ENCODE results near the gene ANKRD16.

ANKRD16 gene

DNA sequence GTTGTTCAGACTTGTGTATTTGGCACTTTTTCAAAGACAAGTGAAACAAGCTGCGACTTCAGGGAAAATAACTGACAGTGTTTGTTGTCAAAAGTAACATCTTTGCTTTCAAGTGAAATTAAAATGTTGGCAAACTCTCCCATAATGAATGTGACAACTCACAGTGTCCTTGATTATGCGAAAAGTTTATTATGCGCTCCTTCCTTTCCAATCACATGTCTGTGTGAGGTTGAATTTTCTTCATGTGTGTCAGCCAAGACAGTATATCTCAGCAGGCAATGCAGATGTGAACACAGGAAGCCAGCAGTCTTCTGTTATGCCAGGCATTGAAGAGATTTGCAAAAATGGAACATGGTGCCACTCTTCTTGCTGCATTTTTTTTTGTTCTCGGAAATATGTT lies 29.1 kb upstream of the ANKRD16 start:
- H3K4ac ChIP-seq (ENCODE audit: low read length): no peak overlapping the region
- H4K91ac ChIP-seq (ENCODE audit: low read depth, low read length, poor library complexity): no peak overlapping the region
- no peak overlapping the region for H3K4me3 ChIP-seq (ENCODE audit: low read length in 2 of 2)
- H3K27me3 ChIP-seq (ENCODE audit: control insufficient read depth in 3 of 3, insufficient read depth in 3 of 3, low read depth in 1 of 3, low read length in 3 of 3): peaks cover 0 to 2% (median 0%) of the 10 kb centered on the region in 3 experiments
- H2BK5ac ChIP-seq (ENCODE audit: low read length): no peak overlapping the region
- no peak overlapping the region for H3K18ac ChIP-seq (ENCODE audit: low read length)
- no peak overlapping the region for H2AFZ ChIP-seq (ENCODE audit: low read length)
- H3K4me1 ChIP-seq (ENCODE audit: control insufficient read depth in 2 of 2, insufficient read depth in 1 of 2, low read depth in 1 of 2, low read length in 2 of 2): no peaks in the 10 kb centered on the region
- H2BK120ac ChIP-seq (ENCODE audit: low read depth, low read length): no peak overlapping the region
- peaks cover 53 to 98% of the 10 kb centered on the region in 2 donors for H3K36me3 ChIP-seq (replicated peaks in 1 of 2; ENCODE audit: control insufficient read depth in 2 of 2, insufficient read depth in 2 of 2, low read length in 2 of 2)
- no peak overlapping the region for H3K14ac ChIP-seq (ENCODE audit: low read length)
- H3K9me3 ChIP-seq (replicated peaks in 1 of 2; ENCODE audit: control insufficient read depth in 2 of 2, insufficient read depth in 1 of 2, low read depth in 1 of 2, low read length in 2 of 2): no peaks in the 10 kb centered on the region
- H2BK12ac ChIP-seq (ENCODE audit: low read length): no peak overlapping the region
- no peak overlapping the region for H3K9ac ChIP-seq (ENCODE audit: low read depth, low read length, poor library complexity)
- H2BK15ac ChIP-seq (ENCODE audit: low read length): no peak overlapping the region
- no peak overlapping the region for H4K8ac ChIP-seq (ENCODE audit: low read depth, low read length)
- H3K27ac ChIP-seq (replicated peaks; ENCODE audit: low read length): no peak overlapping the region
- no peaks in the 10 kb centered on the region for H3K79me1 ChIP-seq (ENCODE audit: low read depth, low read length)
- H2AK5ac ChIP-seq (ENCODE audit: low read depth, low read length): no peak overlapping the region
- H3K4me2 ChIP-seq (ENCODE audit: insufficient read depth, low read length, poor library complexity, severe bottlenecking): no peak overlapping the region
- no peak for DNase-seq (ENCODE audit: low spot score)
- no CpG with 5 or more reads among the region's 4 CpGs for WGBS, 2 donors (ENCODE audit: extremely low coverage in 2 of 2, insufficient read length in 2 of 2, insufficient replicate concordance in 1 of 2)
- no peak overlapping the region for H3K23ac ChIP-seq (ENCODE audit: low read depth, low read length, poor library complexity)

- H3K27me3 ChIP-seq (ENCODE audit: control insufficient read depth in 3 of 3, insufficient read depth in 3 of 3, low read depth in 1 of 3, low read length in 3 of 3): peaks cover 0 to 2% (median 0%) of the 10 kb centered on the region in 3 experiments
- H2BK120ac ChIP-seq (ENCODE audit: low read depth, low read length): no peak overlapping the region
- no peak overlapping the region for H3K18ac ChIP-seq (ENCODE audit: low read length)
- H3K4ac ChIP-seq (ENCODE audit: low read length): no peak overlapping the region
- no peak overlapping the region for H2AK5ac ChIP-seq (ENCODE audit: low read depth, low read length)
- no peaks in the 10 kb centered on the region for H3K4me1 ChIP-seq (ENCODE audit: control insufficient read depth in 2 of 2, insufficient read depth in 1 of 2, low read depth in 1 of 2, low read length in 2 of 2)
- no peak overlapping the region for H2AFZ ChIP-seq (ENCODE audit: low read length)
- H3K9ac ChIP-seq (ENCODE audit: low read depth, low read length, poor library complexity): no peak overlapping the region
- no peak overlapping the region for H3K23ac ChIP-seq (ENCODE audit: low read depth, low read length, poor library complexity)
- no peak overlapping the region for H2BK15ac ChIP-seq (ENCODE audit: low read length)
- no peak overlapping the region for H3K27ac ChIP-seq (replicated peaks; ENCODE audit: low read length)
- H3K79me1 ChIP-seq (ENCODE audit: low read depth, low read length): no peaks in the 10 kb centered on the region
- no peak for DNase-seq (ENCODE audit: low spot score)
- no CpG with 5 or more reads among the region's 13 CpGs for WGBS, 2 donors (ENCODE audit: extremely low coverage in 2 of 2, insufficient read length in 2 of 2, insufficient replicate concordance in 1 of 2)
- H3K14ac ChIP-seq (ENCODE audit: low read length): no peak overlapping the region
- no peak overlapping the region for H4K8ac ChIP-seq (ENCODE audit: low read depth, low read length)
- H3K36me3 ChIP-seq (replicated peaks in 1 of 2; ENCODE audit: control insufficient read depth in 2 of 2, insufficient read depth in 2 of 2, low read length in 2 of 2): peaks cover 52 to 97% of the 10 kb centered on the region in 2 donors
- no peak overlapping the region for H4K91ac ChIP-seq (ENCODE audit: low read depth, low read length, poor library complexity)
- no peaks in the 10 kb centered on the region for H3K9me3 ChIP-seq (replicated peaks in 1 of 2; ENCODE audit: control insufficient read depth in 2 of 2, insufficient read depth in 1 of 2, low read depth in 1 of 2, low read length in 2 of 2)
- peak overlapping the region in 1 of 2 donors; percentile 3 for H3K4me3 ChIP-seq (ENCODE audit: low read length in 2 of 2)
- no peak overlapping the region for H2BK12ac ChIP-seq (ENCODE audit: low read length)
- no peak overlapping the region for H3K4me2 ChIP-seq (ENCODE audit: insufficient read depth, low read length, poor library complexity, severe bottlenecking)
- H2BK5ac ChIP-seq (ENCODE audit: low read length): no peak overlapping the region
Observed at GRCh38 chr10:5917305-5917704, 27.6 kb upstream of the ANKRD16 start.

GRCh38 chr10:5915451-5915850 lies 25.8 kb upstream of the ANKRD16 start:
- Histone ChIP-seq H2BK15ac (ENCODE audit: low read length) (no peak overlapping the region), H2BK5ac (ENCODE audit: low read length) (no peak overlapping the region), H2BK120ac (ENCODE audit: low read depth, low read length) (no peak overlapping the region), H3K4me3 (ENCODE audit: low read length in 2 of 2) (no peak overlapping the region), H3K27me3 (ENCODE audit: control insufficient read depth in 3 of 3, insufficient read depth in 3 of 3, low read depth in 1 of 3, low read length in 3 of 3) (peaks cover 0 to 2% (median 0%) of the 10 kb centered on the region in 3 experiments), H4K8ac (ENCODE audit: low read depth, low read length) (no peak overlapping the region), H2AK5ac (ENCODE audit: low read depth, low read length) (no peak overlapping the region), H4K91ac (ENCODE audit: low read depth, low read length, poor library complexity) (no peak overlapping the region), H3K23ac (ENCODE audit: low read depth, low read length, poor library complexity) (no peak overlapping the region), H3K4ac (ENCODE audit: low read length) (no peak overlapping the region), H3K4me2 (ENCODE audit: insufficient read depth, low read length, poor library complexity, severe bottlenecking) (no peak overlapping the region), H3K9me3 (replicated peaks in 1 of 2; ENCODE audit: control insufficient read depth in 2 of 2, insufficient read depth in 1 of 2, low read depth in 1 of 2, low read length in 2 of 2) (no peaks in the 10 kb centered on the region), H2BK12ac (ENCODE audit: low read length) (no peak overlapping the region), H3K36me3 (replicated peaks in 1 of 2; ENCODE audit: control insufficient read depth in 2 of 2, insufficient read depth in 2 of 2, low read length in 2 of 2) (peaks cover 53 to 97% of the 10 kb centered on the region in 2 donors), H3K4me1 (ENCODE audit: control insufficient read depth in 2 of 2, insufficient read depth in 1 of 2, low read depth in 1 of 2, low read length in 2 of 2) (no peaks in the 10 kb centered on the region), H2AFZ (ENCODE audit: low read length) (no peak overlapping the region), H3K18ac (ENCODE audit: low read length) (no peak overlapping the region), H3K9ac (ENCODE audit: low read depth, low read length, poor library complexity) (peak overlapping the region; percentile 24), H3K79me1 (ENCODE audit: low read depth, low read length) (no peaks in the 10 kb centered on the region), H3K27ac (replicated peaks; ENCODE audit: low read length) (no peak overlapping the region), H3K14ac (ENCODE audit: low read length) (no peak overlapping the region)
- DNase-seq (ENCODE audit: low spot score): no peak
- no CpG with 5 or more reads among the region's 14 CpGs for WGBS, 2 donors (ENCODE audit: extremely low coverage in 2 of 2, insufficient read length in 2 of 2, insufficient replicate concordance in 1 of 2)

GRCh38 chr10:5913736-5914135 lies 24.0 kb upstream of the ANKRD16 start:
- Histone ChIP-seq H3K36me3 (replicated peaks in 1 of 2; ENCODE audit: control insufficient read depth in 2 of 2, insufficient read depth in 2 of 2, low read length in 2 of 2) (peaks cover 58 to 99% of the 10 kb centered on the region in 2 donors), H3K14ac (ENCODE audit: low read length) (no peak overlapping the region), H3K23ac (ENCODE audit: low read depth, low read length, poor library complexity) (no peak overlapping the region), H3K79me1 (ENCODE audit: low read depth, low read length) (peaks cover 3% of the 10 kb centered on the region), H3K27ac (replicated peaks; ENCODE audit: low read length) (no peak overlapping the region), H3K9me3 (replicated peaks in 1 of 2; ENCODE audit: control insufficient read depth in 2 of 2, insufficient read depth in 1 of 2, low read depth in 1 of 2, low read length in 2 of 2) (no peaks in the 10 kb centered on the region), H3K4me1 (ENCODE audit: control insufficient read depth in 2 of 2, insufficient read depth in 1 of 2, low read depth in 1 of 2, low read length in 2 of 2) (no peaks in the 10 kb centered on the region), H3K18ac (ENCODE audit: low read length) (no peak overlapping the region), H4K8ac (ENCODE audit: low read depth, low read length) (no peak overlapping the region), H2AK5ac (ENCODE audit: low read depth, low read length) (no peak overlapping the region), H3K4me2 (ENCODE audit: insufficient read depth, low read length, poor library complexity, severe bottlenecking) (no peak overlapping the region), H3K4me3 (ENCODE audit: low read length in 2 of 2) (no peak overlapping the region), H2BK5ac (ENCODE audit: low read length) (no peak overlapping the region), H3K9ac (ENCODE audit: low read depth, low read length, poor library complexity) (no peak overlapping the region), H3K4ac (ENCODE audit: low read length) (no peak overlapping the region), H2BK12ac (ENCODE audit: low read length) (no peak overlapping the region), H4K91ac (ENCODE audit: low read depth, low read length, poor library complexity) (no peak overlapping the region), H2AFZ (ENCODE audit: low read length) (no peak overlapping the region), H2BK120ac (ENCODE audit: low read depth, low read length) (no peak overlapping the region), H2BK15ac (ENCODE audit: low read length) (no peak overlapping the region), H3K27me3 (ENCODE audit: control insufficient read depth in 3 of 3, insufficient read depth in 3 of 3, low read depth in 1 of 3, low read length in 3 of 3) (peaks cover 0 to 2% (median 0%) of the 10 kb centered on the region in 3 experiments)
- DNase-seq (ENCODE audit: low spot score): no peak
- WGBS, 2 donors (ENCODE audit: extremely low coverage in 2 of 2, insufficient read length in 2 of 2, insufficient replicate concordance in 1 of 2): no CpG with 5 or more reads among the region's 4 CpGs
